H9 (cell line): ENCODE data around the gene RERE. TPM values are rescaled to one million over a fixed set of nuclear protein-coding genes. Genes with fewer than 3 reads are reported as not detected.
A peak's percentile ranks its signal among the peaks of the same experiment; 100 is the strongest.

Experiments used
- DNase-seq: peaks from one replicate; pipeline ENCODE4 v3.0.0-alpha.2; 2017
- H2AFZ ChIP-seq: one replicate; pipeline ENCODE4 v1.6.1; 2013; ENCODE audit warnings: mild to moderate bottlenecking, low read length, control low read depth, moderate library complexity
- H2AK5ac ChIP-seq: 2 replicates; pipeline ENCODE4 v1.6.1; 2013; ENCODE audit warnings: low read length, control low read depth, mixed read lengths; ENCODE audit not compliant: insufficient read length
- H2BK120ac ChIP-seq: one replicate; pipeline ENCODE4 v1.6.1; 2013; ENCODE audit warnings: low read depth, mild to moderate bottlenecking, low read length, control low read depth, inconsistent platforms; ENCODE audit not compliant: poor library complexity, severe bottlenecking
- H2BK12ac ChIP-seq: 2 replicates; pipeline ENCODE4 v1.6.1; 2013; ENCODE audit warnings: low read length, control low read depth, mixed read lengths, low read depth; ENCODE audit not compliant: insufficient read length
- H2BK15ac ChIP-seq: 2 replicates; pipeline ENCODE4 v1.6.1; 2013; ENCODE audit warnings: low read depth, low read length, control low read depth
- H2BK20ac ChIP-seq: one replicate; pipeline ENCODE4 v1.6.1; 2013; ENCODE audit warnings: low read depth, mild to moderate bottlenecking, low read length, control low read depth, inconsistent platforms; ENCODE audit not compliant: poor library complexity, severe bottlenecking
- H2BK5ac ChIP-seq: 2 replicates; pipeline ENCODE4 v1.6.1; 2013; ENCODE audit warnings: low read length, control low read depth, mixed read lengths; ENCODE audit not compliant: insufficient read length
- H3K14ac ChIP-seq: 2 replicates; pipeline ENCODE4 v1.6.1; 2013; ENCODE audit warnings: low read length, control low read depth; ENCODE audit not compliant: insufficient read depth
- H3K18ac ChIP-seq: 2 replicates; pipeline ENCODE4 v1.6.1; 2013; ENCODE audit warnings: low read depth, mild to moderate bottlenecking, mixed read lengths, low read length, control low read depth; ENCODE audit not compliant: insufficient read length
- H3K23ac ChIP-seq: 2 replicates; pipeline ENCODE4 v1.6.1; 2013; ENCODE audit warnings: low read length, control low read depth, mixed read lengths, low read depth; ENCODE audit not compliant: insufficient read length
- H3K23me2 ChIP-seq: 2 replicates; pipeline ENCODE4 v1.6.1; 2013; ENCODE audit warnings: low read depth, mild to moderate bottlenecking, mixed read lengths, low read length, control low read depth; ENCODE audit not compliant: insufficient read length, poor library complexity, severe bottlenecking
- H3K27ac ChIP-seq: 2 replicates; pipeline ENCODE4 v1.5.1; 2013; ENCODE audit warnings: low read length, control low read depth, mixed read lengths, low read depth; ENCODE audit not compliant: insufficient read length
- H3K27me3 ChIP-seq: 2 replicates; pipeline ENCODE4 v1.6.1; 2013; ENCODE audit warnings: low read length, control low read depth, inconsistent platforms; ENCODE audit not compliant: insufficient read depth
- H3K4ac ChIP-seq: 2 replicates; pipeline ENCODE4 v1.6.1; 2013; ENCODE audit warnings: low read depth, mild to moderate bottlenecking, control low read depth, inconsistent platforms, low read length, moderate library complexity
- H3K4me1 ChIP-seq: 2 replicates; pipeline ENCODE4 v1.6.1; 2013; ENCODE audit warnings: low read length, control low read depth, inconsistent platforms; ENCODE audit not compliant: insufficient read depth
- H3K4me2 ChIP-seq: 2 replicates; pipeline ENCODE4 v1.6.1; 2013; ENCODE audit warnings: low read length, control low read depth, mixed read lengths; ENCODE audit not compliant: insufficient read length, insufficient read depth
- H3K56ac ChIP-seq: 2 replicates; pipeline ENCODE4 v1.6.1; 2013; ENCODE audit warnings: low read depth, mild to moderate bottlenecking, mixed read lengths, low read length, control low read depth; ENCODE audit not compliant: insufficient read length
- H3K79me1 ChIP-seq: 2 replicates; pipeline ENCODE4 v1.6.1; 2013; ENCODE audit warnings: low read depth, mild to moderate bottlenecking, moderate library complexity, low read length, control low read depth, inconsistent platforms; ENCODE audit not compliant: insufficient read depth, poor library complexity, severe bottlenecking
- H3K79me2 ChIP-seq: 2 replicates; pipeline ENCODE4 v1.6.1; 2013; ENCODE audit warnings: low read length, control low read depth, inconsistent platforms; ENCODE audit not compliant: insufficient read depth
- H3K9ac ChIP-seq: 2 replicates; pipeline ENCODE4 v1.6.1; 2013; ENCODE audit warnings: low read length, control low read depth, mixed read lengths; ENCODE audit not compliant: insufficient read length; ENCODE audit errors: extremely low read depth
- H3K9me3 ChIP-seq: one replicate; pipeline ENCODE4 v1.6.1; 2013; ENCODE audit warnings: low read depth, low read length, inconsistent platforms; ENCODE audit not compliant: control insufficient read depth
- H3T11ph ChIP-seq: one replicate; pipeline ENCODE4 v1.6.1; 2013; ENCODE audit warnings: mild to moderate bottlenecking, low read length, control low read depth, inconsistent platforms
- H4K20me1 ChIP-seq: one replicate; pipeline ENCODE4 v1.6.1; 2013; ENCODE audit not compliant: control insufficient read depth, insufficient read length, insufficient read depth
- H4K5ac ChIP-seq: 2 replicates; pipeline ENCODE4 v1.6.1; 2013; ENCODE audit warnings: low read depth, mild to moderate bottlenecking, mixed read lengths, low read length, control low read depth; ENCODE audit not compliant: insufficient read length
- H4K8ac ChIP-seq: replicated peaks from 2 replicates; pipeline ENCODE4 v1.6.1; 2013; ENCODE audit warnings: low read length, control low read depth, mixed read lengths, low read depth; ENCODE audit not compliant: insufficient read length
- H4K91ac ChIP-seq: 2 replicates; pipeline ENCODE4 v1.6.1; 2013; ENCODE audit warnings: low read depth, mild to moderate bottlenecking, moderate library complexity, mixed read lengths, low read length, control low read depth; ENCODE audit not compliant: insufficient read length
- H3K27ac Mint-ChIP-seq, 3 experiments: 2 replicates in 2 of 3; 3 replicates in 1 of 3; pipeline ENCODE4 v1.8.0; 2020 to 2021; ENCODE audit warnings: mixed read lengths in 3 of 3, mild to moderate bottlenecking in 1 of 3, moderate library complexity in 1 of 3
- H3K27me3 Mint-ChIP-seq: 2 replicates; pipeline ENCODE4 v1.8.0; 2021; ENCODE audit warnings: low read depth, mild to moderate bottlenecking, moderate library complexity, mixed read lengths
- H3K36me3 Mint-ChIP-seq, 3 experiments: 2 replicates in 2 of 3; 3 replicates in 1 of 3; pipeline ENCODE4 v1.8.0; 2020 to 2021; ENCODE audit warnings: low read depth in 3 of 3, mixed read lengths in 3 of 3; ENCODE audit not compliant: insufficient read depth in 1 of 3
- H3K4me1 Mint-ChIP-seq, 2 experiments: 2 replicates each; pipeline ENCODE4 v1.8.0; 2020; ENCODE audit warnings: mixed read lengths in 2 of 2
- H3K4me3 Mint-ChIP-seq, 2 experiments: 2 replicates in 1 of 2; 3 replicates in 1 of 2; pipeline ENCODE4 v1.8.0; 2020 to 2021; ENCODE audit warnings: mild to moderate bottlenecking in 2 of 2, mixed read lengths in 2 of 2, moderate library complexity in 1 of 2
- H3K9me3 Mint-ChIP-seq, 2 experiments: 2 replicates in 1 of 2; 3 replicates in 1 of 2; pipeline ENCODE4 v1.8.0; 2020; ENCODE audit warnings: mild to moderate bottlenecking in 2 of 2, mixed read lengths in 2 of 2, moderate library complexity in 1 of 2
- WGBS: extraction: QIAGEN DNeasy Blood & Tissue Kit; methylation state at CpG from one replicate; pipeline ENCODE4 v1.1.7; 2013; ENCODE audit warnings: missing lambda C conversion rate, low lambda C conversion rate, mixed read lengths; ENCODE audit not compliant: insufficient read length; ENCODE audit errors: extremely low coverage; 5-methylcytosine and 5-hydroxymethylcytosine counted together
- total RNA-seq: library from RNA; stranded (reverse); gene quantifications from 2 replicates; pipeline ENCODE4 v1.2.1, GENCODE V29; 2021
- TF ChIP-seq, protein P1 (sequence below): fragments of 200-600 bp; sonication (generic); conservative IDR thresholded peaks from 3 replicates; pipeline ENCODE4 v1.8.0; 2021; ENCODE audit warnings: antibody characterized with exemption, mild to moderate bottlenecking

RERE gene
- total RNA-seq, 1 experiment from 2014 or later, result 103 TPM

DNA sequence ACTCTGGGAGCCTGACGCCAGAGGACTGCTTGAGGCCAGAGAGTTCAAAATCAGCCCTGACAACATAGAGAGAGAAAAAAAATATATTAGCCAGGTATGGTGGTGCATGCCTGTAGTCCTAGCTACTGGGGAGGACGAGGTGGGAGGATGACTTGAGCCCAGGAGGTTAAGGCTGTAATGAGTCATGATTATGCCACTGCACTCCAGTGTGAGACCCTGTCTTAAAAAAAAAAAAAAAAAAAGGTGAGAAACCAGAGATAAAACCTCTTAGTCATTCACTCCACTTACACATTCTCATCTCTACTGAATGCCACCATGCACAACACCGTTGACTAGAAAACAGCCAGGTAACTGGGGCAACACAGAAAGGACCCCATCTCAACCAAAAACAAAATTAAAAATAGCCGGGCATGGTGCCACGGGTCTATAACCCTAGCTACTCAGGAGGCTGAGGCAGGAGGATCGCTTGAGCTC, 321.5 kb downstream of the RERE start:
- no peaks in the 10 kb centered on the region for H3K9me3 ChIP-seq
- no peak overlapping the region for H2BK120ac ChIP-seq
- H2BK15ac ChIP-seq, result no peak overlapping the region
- no peaks in the 10 kb centered on the region for H3K4me1 ChIP-seq
- Mint-ChIP-seq H3K9me3 (peaks cover 8% of the 10 kb centered on the region in 2 experiments), H3K27ac (peak overlapping the region in 2 of 3 experiments; percentile 40 to 78; a peak in 4 of 7 replicates), H3K4me1 (no peaks in the 10 kb centered on the region), H3K36me3 (peaks cover 43 to 71% (median 68%) of the 10 kb centered on the region in 3 experiments), H3K27me3 (no peaks in the 10 kb centered on the region), H3K4me3 (no peak overlapping the region)
- TF ChIP-seq, protein P1, sequence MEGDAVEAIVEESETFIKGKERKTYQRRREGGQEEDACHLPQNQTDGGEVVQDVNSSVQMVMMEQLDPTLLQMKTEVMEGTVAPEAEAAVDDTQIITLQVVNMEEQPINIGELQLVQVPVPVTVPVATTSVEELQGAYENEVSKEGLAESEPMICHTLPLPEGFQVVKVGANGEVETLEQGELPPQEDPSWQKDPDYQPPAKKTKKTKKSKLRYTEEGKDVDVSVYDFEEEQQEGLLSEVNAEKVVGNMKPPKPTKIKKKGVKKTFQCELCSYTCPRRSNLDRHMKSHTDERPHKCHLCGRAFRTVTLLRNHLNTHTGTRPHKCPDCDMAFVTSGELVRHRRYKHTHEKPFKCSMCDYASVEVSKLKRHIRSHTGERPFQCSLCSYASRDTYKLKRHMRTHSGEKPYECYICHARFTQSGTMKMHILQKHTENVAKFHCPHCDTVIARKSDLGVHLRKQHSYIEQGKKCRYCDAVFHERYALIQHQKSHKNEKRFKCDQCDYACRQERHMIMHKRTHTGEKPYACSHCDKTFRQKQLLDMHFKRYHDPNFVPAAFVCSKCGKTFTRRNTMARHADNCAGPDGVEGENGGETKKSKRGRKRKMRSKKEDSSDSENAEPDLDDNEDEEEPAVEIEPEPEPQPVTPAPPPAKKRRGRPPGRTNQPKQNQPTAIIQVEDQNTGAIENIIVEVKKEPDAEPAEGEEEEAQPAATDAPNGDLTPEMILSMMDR, result no peak
- H3T11ph ChIP-seq, result no peak overlapping the region
- no peaks in the 10 kb centered on the region for H3K79me1 ChIP-seq
- H2AFZ ChIP-seq, result no peak overlapping the region
- H3K56ac ChIP-seq, result no peak overlapping the region
- H2BK5ac ChIP-seq, result no peak overlapping the region
- H4K91ac ChIP-seq, result no peak overlapping the region
- DNase-seq, result no peak
- H3K4me2 ChIP-seq, result no peak overlapping the region
- no peaks in the 10 kb centered on the region for H3K23me2 ChIP-seq
- H2BK12ac ChIP-seq, result no peak overlapping the region
- no peak overlapping the region for H3K4ac ChIP-seq
- no peak overlapping the region for H4K5ac ChIP-seq
- no peak overlapping the region for H3K14ac ChIP-seq
- H4K20me1 ChIP-seq, result no peaks in the 10 kb centered on the region
- no peak overlapping the region for H3K27ac ChIP-seq
- H4K8ac ChIP-seq, result no peak overlapping the region
- no peak overlapping the region for H3K9ac ChIP-seq
- no peaks in the 10 kb centered on the region; the same call in 1 of the 2 replicates for H3K79me2 ChIP-seq
- no peak overlapping the region for H2AK5ac ChIP-seq
- no peaks in the 10 kb centered on the region for H3K27me3 ChIP-seq
- no CpG with 5 or more reads among the region's 6 CpGs for WGBS
- H2BK20ac ChIP-seq, result no peak overlapping the region
- no peak overlapping the region for H3K23ac ChIP-seq
- no peak overlapping the region for H3K18ac ChIP-seq
